OCI-LY7 (cell line): ENCODE measurements around the gene BST1.

ENCODE experiments used
- CTCF ChIP-seq: fragments of 200-600 bp; sonication (generic); conservative IDR thresholded peaks from 2 replicates; pipeline ENCODE4 v1.5.1; 2014; ENCODE audit warnings: mild to moderate bottlenecking, antibody characterized with exemption, low read length, moderate library complexity, mixed read lengths
- EZH2phosphoT487 ChIP-seq: fragments of 200-600 bp; sonication (generic); IDR thresholded peaks from 2 replicates; pipeline ENCODE4 v1.6.1; 2018; ENCODE audit warnings: low read depth, borderline replicate concordance, mild to moderate bottlenecking, mixed run types, antibody characterized with exemption, low read length, moderate library complexity, mixed read lengths

GRCh38 chr4:15718959-15719358 lies 16.1 kb downstream of the BST1 start:
- TF ChIP-seq CTCF = no peak
- TF ChIP-seq EZH2phosphoT487 = no peak
